C4-2B (cell line): ENCODE data around the gene TACO1.

ENCODE experiments used
- ZFX ChIP-seq: fragments of 450-650 bp; IDR thresholded peaks from 2 replicates; pipeline ENCODE4 v1.6.1; 2017
- TF ChIP-seq, protein P1 (sequence below): fragments of 450-650 bp; conservative IDR thresholded peaks from 2 replicates; pipeline ENCODE4 v1.5.1; 2017; ENCODE audit warnings: mild to moderate bottlenecking

DNA sequence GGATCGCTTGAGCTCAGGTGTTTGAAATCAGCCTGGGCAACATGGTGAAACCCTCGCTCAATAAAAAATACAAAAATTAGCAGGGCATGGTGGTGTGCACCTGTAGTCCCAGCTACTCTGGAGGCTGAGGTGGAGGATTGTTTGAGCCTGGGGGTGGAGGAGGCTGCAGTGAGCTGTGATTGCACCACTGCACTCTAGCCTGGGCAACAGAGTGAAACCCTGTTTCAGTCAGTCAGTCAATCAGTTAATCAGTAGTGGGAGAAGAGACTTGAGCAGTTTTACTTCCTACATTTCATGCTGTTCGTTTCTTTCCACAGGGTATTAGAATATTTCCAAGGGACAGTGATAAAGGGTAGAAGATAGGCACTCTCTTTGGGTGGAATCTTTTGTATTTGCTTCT lies 30.4 kb downstream of the TACO1 start:
- TF ChIP-seq, protein P1, sequence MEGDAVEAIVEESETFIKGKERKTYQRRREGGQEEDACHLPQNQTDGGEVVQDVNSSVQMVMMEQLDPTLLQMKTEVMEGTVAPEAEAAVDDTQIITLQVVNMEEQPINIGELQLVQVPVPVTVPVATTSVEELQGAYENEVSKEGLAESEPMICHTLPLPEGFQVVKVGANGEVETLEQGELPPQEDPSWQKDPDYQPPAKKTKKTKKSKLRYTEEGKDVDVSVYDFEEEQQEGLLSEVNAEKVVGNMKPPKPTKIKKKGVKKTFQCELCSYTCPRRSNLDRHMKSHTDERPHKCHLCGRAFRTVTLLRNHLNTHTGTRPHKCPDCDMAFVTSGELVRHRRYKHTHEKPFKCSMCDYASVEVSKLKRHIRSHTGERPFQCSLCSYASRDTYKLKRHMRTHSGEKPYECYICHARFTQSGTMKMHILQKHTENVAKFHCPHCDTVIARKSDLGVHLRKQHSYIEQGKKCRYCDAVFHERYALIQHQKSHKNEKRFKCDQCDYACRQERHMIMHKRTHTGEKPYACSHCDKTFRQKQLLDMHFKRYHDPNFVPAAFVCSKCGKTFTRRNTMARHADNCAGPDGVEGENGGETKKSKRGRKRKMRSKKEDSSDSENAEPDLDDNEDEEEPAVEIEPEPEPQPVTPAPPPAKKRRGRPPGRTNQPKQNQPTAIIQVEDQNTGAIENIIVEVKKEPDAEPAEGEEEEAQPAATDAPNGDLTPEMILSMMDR = no peak
- TF ChIP-seq ZFX = no peak
